ENCODE measurements around the gene PPP1R1C.

Gene PPP1R1C

DNA sequence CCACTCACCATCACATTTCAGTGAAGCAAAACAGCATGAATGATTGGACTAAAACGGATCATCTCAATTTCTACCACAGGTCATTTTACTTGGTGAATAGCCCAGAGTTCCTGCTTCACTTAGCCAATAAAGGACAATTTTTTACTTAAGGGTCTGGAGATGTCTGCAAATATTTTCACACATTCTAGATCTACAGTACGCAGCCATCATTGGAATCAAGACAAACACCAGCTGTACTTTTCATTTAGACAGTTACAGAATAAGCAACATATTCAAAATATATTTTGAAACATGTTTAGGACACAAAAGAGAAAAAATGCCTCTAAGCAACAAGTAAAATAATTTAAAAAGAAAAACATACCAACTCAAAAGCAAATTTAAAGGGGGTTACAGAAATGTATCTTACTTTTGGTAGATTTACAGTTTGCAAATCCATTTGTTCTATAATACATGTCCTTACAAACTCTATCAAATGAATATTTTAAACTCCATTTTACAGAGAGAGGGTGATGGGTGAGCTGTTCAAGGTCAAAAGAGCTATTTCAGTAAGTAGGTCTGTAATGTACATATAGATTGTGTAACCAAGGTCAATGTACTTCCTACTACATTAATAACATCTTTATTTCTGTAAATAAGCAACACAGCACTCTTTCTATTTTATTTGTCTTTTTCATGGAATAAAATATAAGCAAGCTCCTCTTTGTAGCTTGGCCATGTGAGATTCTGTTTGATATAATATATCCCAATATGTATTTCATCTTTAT is 13.4 kb downstream of the PPP1R1C start:
- TF ChIP-seq, protein P1, sequence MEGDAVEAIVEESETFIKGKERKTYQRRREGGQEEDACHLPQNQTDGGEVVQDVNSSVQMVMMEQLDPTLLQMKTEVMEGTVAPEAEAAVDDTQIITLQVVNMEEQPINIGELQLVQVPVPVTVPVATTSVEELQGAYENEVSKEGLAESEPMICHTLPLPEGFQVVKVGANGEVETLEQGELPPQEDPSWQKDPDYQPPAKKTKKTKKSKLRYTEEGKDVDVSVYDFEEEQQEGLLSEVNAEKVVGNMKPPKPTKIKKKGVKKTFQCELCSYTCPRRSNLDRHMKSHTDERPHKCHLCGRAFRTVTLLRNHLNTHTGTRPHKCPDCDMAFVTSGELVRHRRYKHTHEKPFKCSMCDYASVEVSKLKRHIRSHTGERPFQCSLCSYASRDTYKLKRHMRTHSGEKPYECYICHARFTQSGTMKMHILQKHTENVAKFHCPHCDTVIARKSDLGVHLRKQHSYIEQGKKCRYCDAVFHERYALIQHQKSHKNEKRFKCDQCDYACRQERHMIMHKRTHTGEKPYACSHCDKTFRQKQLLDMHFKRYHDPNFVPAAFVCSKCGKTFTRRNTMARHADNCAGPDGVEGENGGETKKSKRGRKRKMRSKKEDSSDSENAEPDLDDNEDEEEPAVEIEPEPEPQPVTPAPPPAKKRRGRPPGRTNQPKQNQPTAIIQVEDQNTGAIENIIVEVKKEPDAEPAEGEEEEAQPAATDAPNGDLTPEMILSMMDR (IDR thresholded peaks at IDR 0.05; ENCODE audit: low read depth, low read length) = no peak

DNA sequence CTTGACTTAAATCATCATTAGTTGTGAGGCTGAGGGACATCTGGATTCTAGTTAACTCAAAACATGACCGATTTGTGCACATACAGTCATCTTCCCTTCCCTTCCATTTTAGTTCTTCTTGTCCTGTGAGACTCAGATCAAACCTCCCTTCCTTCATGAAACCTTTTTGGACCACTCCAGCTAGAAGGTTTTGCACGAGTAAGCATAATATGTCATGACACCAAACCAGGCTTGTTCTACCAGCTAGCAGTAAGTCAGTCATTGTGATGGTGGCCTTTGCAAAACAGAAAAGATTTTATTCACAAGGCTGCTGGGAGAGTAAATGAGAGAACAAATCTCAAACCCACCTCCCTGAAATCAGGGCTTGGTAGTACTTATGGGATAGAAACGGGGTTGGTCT is 14.3 kb downstream of the PPP1R1C start:
- TF ChIP-seq, protein P1 (IDR thresholded peaks at IDR 0.05; ENCODE audit: low read depth, low read length) = no peak
- no peak overlapping the region for H3K4me3 ChIP-seq (ENCODE audit: low read depth, low read length)

More for the DNA sequence above, 13.4 kb downstream of the PPP1R1C start:
- H3K4me3 ChIP-seq (ENCODE audit: low read depth, low read length) = no peak overlapping the region

- no peak overlapping the region for H3K4me3 ChIP-seq (ENCODE audit: low read depth, low read length)
- TF ChIP-seq, protein P1 (IDR thresholded peaks at IDR 0.05; ENCODE audit: low read depth, low read length) = no peak
Observed at GRCh38 chr2:182004945-182005520, 19.4 kb downstream of the PPP1R1C start.

DNA sequence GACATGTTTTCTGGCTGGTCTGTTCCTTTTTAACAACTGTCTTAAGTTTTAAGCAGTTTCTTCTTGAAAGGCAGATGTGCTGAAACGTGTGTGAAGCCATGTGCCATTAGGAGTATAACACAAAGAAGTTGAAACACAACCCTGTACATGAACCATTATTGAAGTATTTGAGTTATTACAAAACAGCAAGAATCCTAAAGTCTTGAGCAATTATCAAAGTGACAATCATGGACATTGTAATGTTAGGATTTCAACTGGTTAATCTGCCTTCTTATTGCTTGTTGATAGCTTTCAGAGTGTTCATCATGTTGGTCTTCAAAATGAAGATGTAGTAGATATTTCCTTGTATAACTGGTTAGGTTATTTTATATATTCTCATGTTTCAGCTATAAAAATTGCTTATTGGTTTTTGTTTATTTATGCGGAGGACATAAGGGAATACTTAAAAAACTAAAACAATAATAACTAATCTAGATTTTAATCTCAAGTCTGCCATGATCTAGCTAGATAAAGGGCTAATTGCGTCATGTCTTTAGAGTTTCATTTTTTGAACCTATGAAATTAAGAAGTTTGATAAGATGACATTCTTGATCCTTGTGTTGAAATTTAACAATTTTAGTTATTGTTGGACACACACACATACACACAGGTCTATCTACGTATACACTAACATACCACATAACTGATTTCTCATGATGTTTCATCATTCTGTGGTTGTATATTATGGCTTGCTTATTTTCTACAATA is 21.1 kb downstream of the PPP1R1C start:
- no peak overlapping the region for H3K4me3 ChIP-seq (ENCODE audit: low read depth, low read length)
- TF ChIP-seq, protein P1 (IDR thresholded peaks at IDR 0.05; ENCODE audit: low read depth, low read length) = no peak

DNA sequence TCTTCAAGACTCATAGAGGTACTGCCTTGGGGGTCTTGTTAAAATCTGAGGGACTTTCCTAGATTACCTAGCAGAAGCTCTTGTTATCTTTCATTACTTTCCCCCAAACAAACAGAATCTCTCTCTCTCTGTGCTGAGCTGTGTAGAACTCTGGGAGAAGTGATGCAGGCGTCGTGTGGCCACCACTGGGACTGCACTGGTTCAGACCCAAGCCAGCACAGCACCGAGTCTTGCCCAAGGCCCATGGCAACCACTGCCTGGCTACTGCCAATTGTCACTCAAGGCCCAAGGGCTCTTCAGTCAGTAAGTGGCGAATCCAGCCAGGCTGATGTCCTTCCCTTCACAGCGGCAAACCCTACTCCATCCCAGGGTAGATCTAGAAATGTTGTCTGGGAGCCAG is 28.6 kb downstream of the PPP1R1C start:
- TF ChIP-seq, protein P1 (IDR thresholded peaks at IDR 0.05; ENCODE audit: low read depth, low read length) = no peak
- H3K4me3 ChIP-seq (ENCODE audit: low read depth, low read length) = no peak overlapping the region

DNA sequence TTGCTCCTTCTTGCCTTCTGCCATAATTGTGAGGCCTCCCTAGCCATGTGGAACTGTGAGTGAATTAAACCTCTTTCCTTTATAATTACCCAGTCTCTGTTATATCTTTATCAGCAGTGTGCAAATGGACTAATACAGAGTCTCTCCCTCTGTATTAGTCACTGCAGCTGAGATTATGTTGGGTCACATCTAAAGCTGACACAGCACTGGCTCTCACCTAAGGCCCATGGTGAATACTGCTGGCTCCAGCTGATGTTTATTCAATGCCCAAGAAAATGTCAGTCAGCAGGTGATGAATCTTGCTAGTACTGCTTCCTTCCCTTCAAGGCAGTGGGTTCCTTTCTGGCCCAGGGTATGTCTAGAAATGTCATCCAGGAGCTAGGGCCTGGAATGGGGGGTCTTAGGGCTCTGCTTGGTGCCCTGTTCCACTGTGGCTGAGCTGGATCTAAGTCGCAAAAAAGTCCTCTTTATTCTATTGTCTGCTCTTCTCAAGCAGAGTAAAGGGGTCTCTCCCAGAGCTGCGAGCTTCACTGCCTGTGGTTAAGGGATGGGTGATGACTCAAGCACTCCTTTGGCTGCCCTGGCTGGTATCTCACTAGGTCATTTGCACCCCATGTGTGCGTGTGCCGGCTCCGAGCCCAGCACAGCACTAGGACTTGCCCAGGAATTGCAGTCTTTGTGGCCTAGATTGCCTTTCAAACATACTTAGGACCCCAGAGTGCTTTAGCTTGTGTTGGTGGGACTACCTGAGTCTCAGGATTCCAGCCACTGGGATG is 29.9 kb downstream of the PPP1R1C start:
- TF ChIP-seq, protein P1 (IDR thresholded peaks at IDR 0.05; ENCODE audit: low read depth, low read length) = no peak
- H3K4me3 ChIP-seq (ENCODE audit: low read depth, low read length) = no peak overlapping the region

All from WI38 (cell line).